ENCODE measurements around the gene LENG1. TPM values are rescaled to one million over a fixed set of nuclear protein-coding genes. Genes with fewer than 3 reads are reported as not detected.
A peak's percentile ranks its signal among the peaks of the same experiment; 100 is the strongest.
"Not testable (repeated sequence)": the region's sequence is repeated elsewhere in the genome, so short reads cannot be mapped to it uniquely, and the experiment has no call there.

LENG1 gene
- total and polyA plus RNA-seq, 9 of the 15 experiments (the other 6 are each of a cell fraction or from before 2014, with no cell fraction given): 0.30 to 10.5 (median 4.7) TPM

- H3K27ac ChIP-seq (ENCODE audit: extremely low read depth, low read depth, low read length); H3K4me3 ChIP-seq; intact Hi-C loops (cut with micrococcal nuclease); H3K4me2 ChIP-seq (ENCODE audit: insufficient read depth, low read length); H3K9me1 ChIP-seq (ENCODE audit: control insufficient read depth, insufficient read depth, low read length); H4K20me1 ChIP-seq (replicated peaks; ENCODE audit: control insufficient read depth, insufficient read depth, low read length); H3K79me2 ChIP-seq (ENCODE audit: control insufficient read depth, insufficient read depth, low read length); FAIRE-seq; H3K9me3 ChIP-seq (replicated peaks; ENCODE audit: control insufficient read depth, insufficient read depth, low read depth, low read length); H2AFZ ChIP-seq (ENCODE audit: low read depth, low read length); in situ Hi-C loops (cut with MboI); H3K9ac ChIP-seq (ENCODE audit: insufficient read depth in 1 of 2, low read depth in 2 of 2, low read length in 2 of 2); BruUV-seq (replicated peaks); H3K27me3 ChIP-seq (ENCODE audit: control insufficient read depth in 2 of 2, insufficient read depth in 2 of 2, low read length in 2 of 2); ATAC-seq: not testable (repeated sequence)
- DNase-seq (ENCODE audit: extremely low read depth in 1 of 4, low spot score in 3 of 4): peak in 1 of 4 experiments; percentile 3
- ChIA-PET CTCF (ENCODE audit: low intra/inter-chr PET ratio) (interaction anchor here (5.9 kb wide), 1 partner anchor 59 kb away, joined by 37 read pairs; no protein-coding TSS in a partner anchor), POLR2A (interaction anchor here (0.7 to 2.1 kb wide), 5 partner anchors 18 to 77 kb away, joined by 3 to 12 read pairs (median 4); partner anchors contain the start of genes MBOAT7 and TSEN34)
- H3K4me1 ChIP-seq (replicated peaks in 1 of 2; ENCODE audit: control insufficient read depth in 2 of 2, insufficient read depth in 2 of 2, low read length in 2 of 2): peaks cover 2 to 46% of the 10 kb centered on the region in 2 experiments; a peak in 2 of 5 replicates
- 67% methylated on average over 13 of the region's 23 CpGs for WGBS (ENCODE audit: insufficient coverage, low coverage, missing lambda C conversion rate)
- peak; percentile 74 for TF ChIP-seq POLR2G (IDR thresholded peaks at IDR 0.05; ENCODE audit: low read depth, low read length)
- H3K36me3 ChIP-seq (ENCODE audit: control insufficient read depth, insufficient read depth, low read length): peaks cover 10% of the 10 kb centered on the region; the same call in 2 of the 3 replicates
Measured at GRCh38 chr19:54171736-54172431, 12.4 kb upstream of the LENG1 start.

DNA sequence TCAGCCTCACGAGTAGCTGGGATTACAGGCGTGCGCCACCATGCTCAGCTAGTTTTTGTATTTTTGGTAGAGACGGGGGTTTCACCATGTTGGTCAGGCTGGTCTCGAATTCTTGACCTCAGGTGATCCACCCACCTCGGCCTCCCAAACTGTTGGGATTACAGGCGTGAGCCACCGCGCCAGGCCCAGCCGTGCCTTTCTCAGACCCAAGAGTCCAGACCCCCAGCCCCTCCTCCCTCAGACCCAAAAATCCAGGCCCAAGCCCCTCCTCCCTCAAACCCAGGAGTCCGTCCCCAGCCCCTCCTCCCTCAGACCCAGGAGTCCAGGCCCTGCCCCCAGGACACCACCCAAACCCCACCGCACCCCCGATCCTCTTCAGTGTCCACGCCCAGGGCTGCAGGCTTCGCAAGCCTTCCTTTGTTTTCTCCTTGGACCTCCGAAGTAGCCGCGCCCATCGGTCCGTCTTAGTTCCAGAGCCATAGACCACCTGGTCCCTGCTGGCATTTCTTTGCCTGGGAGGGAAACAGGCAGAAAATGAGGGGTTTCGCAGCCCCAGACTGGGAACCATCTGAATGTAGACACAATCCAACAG, 9.7 kb upstream of the LENG1 start:
- no peak overlapping the region for H3K4me3 ChIP-seq
- 0 out of 2 replicates have a peak, but pooled peaks cover 10% of the 10 kb centered on the region for H4K20me1 ChIP-seq (replicated peaks; ENCODE audit: control insufficient read depth, insufficient read depth, low read length)
- WGBS (ENCODE audit: insufficient coverage, low coverage, missing lambda C conversion rate): 76% methylated on average over 17 of the region's 21 CpGs
- no peaks in the 10 kb centered on the region for H3K9me3 ChIP-seq (replicated peaks; ENCODE audit: control insufficient read depth, insufficient read depth, low read depth, low read length)
- H3K36me3 ChIP-seq (ENCODE audit: control insufficient read depth, insufficient read depth, low read length): no peaks in the 10 kb centered on the region
- ATAC-seq: no peak
- CTCF ChIA-PET (ENCODE audit: low intra/inter-chr PET ratio): interaction anchor here (0.7 to 5.9 kb wide), 4 partner anchors 62 to 100 kb away, joined by 3 to 37 read pairs (median 5); no protein-coding TSS in a partner anchor
- in situ Hi-C loops (cut with MboI) (no loop called here), intact Hi-C loops (cut with micrococcal nuclease) (loop anchor here (2.0 kb wide), 1 partner anchor 62 kb away; no protein-coding TSS in a partner anchor)
- H3K27me3 ChIP-seq (ENCODE audit: control insufficient read depth in 2 of 2, insufficient read depth in 2 of 2, low read length in 2 of 2): no peaks in the 10 kb centered on the region
- no peaks in the 10 kb centered on the region for H3K79me2 ChIP-seq (ENCODE audit: control insufficient read depth, insufficient read depth, low read length)
- H3K4me1 ChIP-seq (replicated peaks in 1 of 2; ENCODE audit: control insufficient read depth in 2 of 2, insufficient read depth in 2 of 2, low read length in 2 of 2): peaks cover 2 to 52% of the 10 kb centered on the region in 2 experiments; a peak in 2 of 5 replicates
- no peak for DNase-seq (ENCODE audit: extremely low read depth in 1 of 4, low spot score in 3 of 4)
- no peak overlapping the region for H3K4me2 ChIP-seq (ENCODE audit: insufficient read depth, low read length)
- H3K9me1 ChIP-seq (ENCODE audit: control insufficient read depth, insufficient read depth, low read length): no peaks in the 10 kb centered on the region
- no TSS peak for BruUV-seq (replicated peaks)
- H2AFZ ChIP-seq (ENCODE audit: low read depth, low read length): no peak overlapping the region
- FAIRE-seq: no peak
- no peak overlapping the region for H3K27ac ChIP-seq (ENCODE audit: extremely low read depth, low read depth, low read length)
- 0 out of 4 replicates have a peak overlapping the region, but pooled peaks of 1 of the 2 experiments have one; percentile 17 for H3K9ac ChIP-seq (ENCODE audit: insufficient read depth in 1 of 2, low read depth in 2 of 2, low read length in 2 of 2)
- POLR2A ChIA-PET: no interaction called here
- TF ChIP-seq, protein P1, sequence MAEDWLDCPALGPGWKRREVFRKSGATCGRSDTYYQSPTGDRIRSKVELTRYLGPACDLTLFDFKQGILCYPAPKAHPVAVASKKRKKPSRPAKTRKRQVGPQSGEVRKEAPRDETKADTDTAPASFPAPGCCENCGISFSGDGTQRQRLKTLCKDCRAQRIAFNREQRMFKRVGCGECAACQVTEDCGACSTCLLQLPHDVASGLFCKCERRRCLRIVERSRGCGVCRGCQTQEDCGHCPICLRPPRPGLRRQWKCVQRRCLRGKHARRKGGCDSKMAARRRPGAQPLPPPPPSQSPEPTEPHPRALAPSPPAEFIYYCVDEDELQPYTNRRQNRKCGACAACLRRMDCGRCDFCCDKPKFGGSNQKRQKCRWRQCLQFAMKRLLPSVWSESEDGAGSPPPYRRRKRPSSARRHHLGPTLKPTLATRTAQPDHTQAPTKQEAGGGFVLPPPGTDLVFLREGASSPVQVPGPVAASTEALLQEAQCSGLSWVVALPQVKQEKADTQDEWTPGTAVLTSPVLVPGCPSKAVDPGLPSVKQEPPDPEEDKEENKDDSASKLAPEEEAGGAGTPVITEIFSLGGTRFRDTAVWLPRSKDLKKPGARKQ (CRISPR knock-in tag; IDR thresholded peaks at IDR 0.05): no peak
- TF ChIP-seq FOXP4 (CRISPR knock-in tag; IDR thresholded peaks at IDR 0.05; ENCODE audit: borderline replicate concordance) (no peak), SAFB2 (IDR thresholded peaks at IDR 0.05; ENCODE audit: borderline replicate concordance, low read depth, low read length, severe bottlenecking) (no peak)

Data from K562 (cell line).